HepG2 (cell line): ENCODE data around the gene APRT. TPM values are rescaled to one million over a fixed set of nuclear protein-coding genes. Genes with fewer than 3 reads are reported as not detected.

Experiments
- ATF1 ChIP-seq: IDR thresholded peaks from 2 replicates; pipeline ENCODE4 v1.6.1; 2016; ENCODE audit warnings: mild to moderate bottlenecking, control low read depth
- GABPB1 ChIP-seq: IDR thresholded peaks from 2 replicates; pipeline ENCODE4 v1.6.1; 2016; ENCODE audit warnings: mild to moderate bottlenecking, missing genetic modification reagents, moderate library complexity, missing compliant biosample characterization
- HDAC2 ChIP-seq: sonication (generic); formaldehyde crosslinking; IDR thresholded peaks from 2 replicates; pipeline ENCODE4 v1.4.0; 2020; ENCODE audit warnings: missing genetic modification reagents
- KAT7 ChIP-seq: IDR thresholded peaks from 2 replicates; pipeline ENCODE4 v1.6.1; 2018; ENCODE audit warnings: borderline replicate concordance, missing compliant biosample characterization
- KDM2A ChIP-seq: sonication (generic); formaldehyde crosslinking; IDR thresholded peaks from 2 replicates; pipeline ENCODE4 v1.4.0; 2020; ENCODE audit warnings: low read depth, missing genetic modification reagents, borderline replicate concordance
- KDM5B ChIP-seq: sonication (generic); formaldehyde crosslinking; IDR thresholded peaks from 2 replicates; pipeline ENCODE4 v1.4.0; 2020; ENCODE audit warnings: missing genetic modification reagents, mild to moderate bottlenecking, borderline replicate concordance
- KLF16 ChIP-seq, 2 experiments: sonication (generic) in 1 of 2; formaldehyde crosslinking in 1 of 2; IDR thresholded peaks; 2 replicates each; pipeline versions ENCODE4 v1.6.1 to v1.8.0; 2016 to 2023; ENCODE audit warnings: missing genetic modification reagents in 2 of 2, missing compliant biosample characterization in 1 of 2
- RERE ChIP-seq: IDR thresholded peaks from 2 replicates; pipeline ENCODE4 v1.6.1; 2016; ENCODE audit warnings: low read depth, missing genetic modification reagents, missing compliant biosample characterization
- SNRNP70 ChIP-seq: fragments of 200-400 bp; formaldehyde crosslinking; IDR thresholded peaks from 2 replicates; pipeline ENCODE4 v1.6.1; 2017; ENCODE audit warnings: mild to moderate bottlenecking, low read depth, low read length, moderate library complexity
- SPEN ChIP-seq: sonication (generic); formaldehyde crosslinking; IDR thresholded peaks from 2 replicates; pipeline ENCODE4 v1.5.1; 2020; ENCODE audit warnings: low read depth, mild to moderate bottlenecking, missing genetic modification reagents
- TBL1XR1 ChIP-seq: fragments of 150-350 bp; IDR thresholded peaks from 2 replicates; pipeline ENCODE4 v1.6.1; 2014; ENCODE audit warnings: borderline replicate concordance, low read length; ENCODE audit not compliant: partially characterized antibody
- THAP11 ChIP-seq: IDR thresholded peaks from 2 replicates; pipeline ENCODE4 v1.6.1; 2016; ENCODE audit warnings: missing biosample characterization, missing genetic modification reagents
- TMF1 ChIP-seq: sonication (generic); formaldehyde crosslinking; IDR thresholded peaks from 2 replicates; pipeline ENCODE4 v1.8.1; 2022; ENCODE audit warnings: low read depth, missing genetic modification reagents
- ZBTB8A ChIP-seq: sonication (generic); formaldehyde crosslinking; IDR thresholded peaks from 2 replicates; pipeline ENCODE4 v1.4.0; 2020; ENCODE audit warnings: mild to moderate bottlenecking, low read depth, missing genetic modification reagents, borderline replicate concordance
- ZC3H4 ChIP-seq: sonication (generic); formaldehyde crosslinking; IDR thresholded peaks from 2 replicates; pipeline ENCODE4 v1.4.0; 2020; ENCODE audit warnings: missing genetic modification reagents, borderline replicate concordance
- ZEB1 ChIP-seq: IDR thresholded peaks from 2 replicates; pipeline ENCODE4 v1.6.1; 2012; ENCODE audit warnings: mild to moderate bottlenecking, low read depth, inconsistent platforms; ENCODE audit not compliant: insufficient replicate concordance
- ZNF30 ChIP-seq: sonication (generic); formaldehyde crosslinking; IDR thresholded peaks from 2 replicates; pipeline ENCODE4 v1.5.0; 2020; ENCODE audit warnings: mild to moderate bottlenecking, missing genetic modification reagents
- ZNF564 ChIP-seq: sonication (generic); formaldehyde crosslinking; IDR thresholded peaks from 2 replicates; pipeline ENCODE4 v1.8.1; 2023; ENCODE audit warnings: mild to moderate bottlenecking, missing genetic modification reagents
- ZNF7 ChIP-seq: IDR thresholded peaks from 2 replicates; pipeline ENCODE4 v1.6.1; 2016; ENCODE audit warnings: missing biosample characterization, missing genetic modification reagents
- ZNF709 ChIP-seq: sonication (generic); formaldehyde crosslinking; IDR thresholded peaks from 2 replicates; pipeline ENCODE4 v1.5.0; 2020; ENCODE audit warnings: mild to moderate bottlenecking, missing genetic modification reagents
- polyA plus RNA-seq, 8 experiments: library from polyadenylated mRNA; depleted of rRNA in 3 of 8; stranded (reverse) in 7 of 8; unstranded in 1 of 8; fragments of >200 nt; fragmentation: Illumina TruSeq in 4 of 8; extraction: Trizol in 4 of 8; gene quantifications; 2 replicates each; pipeline versions ENCODE4 v1.2.1 to v1.2.3, GENCODE V29; 2011 to 2016; ENCODE audit warnings: low read depth in 4 of 8, missing spikeins in 1 of 8, mixed read lengths in 1 of 8; ENCODE audit not compliant: insufficient read depth in 1 of 8
- total RNA-seq, 5 experiments: library from RNA; depleted of rRNA; stranded (reverse); fragments of >200 nt; fragmentation: Illumina TruSeq; extraction: Trizol; gene quantifications; 2 replicates each; pipeline ENCODE4 v1.2.3, GENCODE V29; 2016; ENCODE audit warnings: low read depth in 1 of 5
- TF ChIP-seq, protein P1 (sequence below): sonication (generic); formaldehyde crosslinking; IDR thresholded peaks from 2 replicates; pipeline ENCODE4 v1.8.0; 2022; ENCODE audit warnings: mild to moderate bottlenecking, missing genetic modification reagents, moderate library complexity

APRT gene
- total and polyA plus RNA-seq, 2 of the 13 experiments (the other 11 are each of a cell fraction or from before 2014, with no cell fraction given), result 155 to 242 TPM

GRCh38 chr16:88810912-88811768 lies 588 bp downstream of the APRT start (continued):
- TF ChIP-seq ZBTB8A (CRISPR knock-in tag), result peak; percentile 90
- TF ChIP-seq THAP11, result peak; percentile 65
- TF ChIP-seq KAT7 (CRISPR knock-in tag), result peak; percentile 84
- TF ChIP-seq ZNF7 (CRISPR knock-in tag), result no peak
- TF ChIP-seq SNRNP70, result no peak
- TF ChIP-seq ZNF30 (CRISPR knock-in tag), result peak; percentile 71
- TF ChIP-seq, protein P1, sequence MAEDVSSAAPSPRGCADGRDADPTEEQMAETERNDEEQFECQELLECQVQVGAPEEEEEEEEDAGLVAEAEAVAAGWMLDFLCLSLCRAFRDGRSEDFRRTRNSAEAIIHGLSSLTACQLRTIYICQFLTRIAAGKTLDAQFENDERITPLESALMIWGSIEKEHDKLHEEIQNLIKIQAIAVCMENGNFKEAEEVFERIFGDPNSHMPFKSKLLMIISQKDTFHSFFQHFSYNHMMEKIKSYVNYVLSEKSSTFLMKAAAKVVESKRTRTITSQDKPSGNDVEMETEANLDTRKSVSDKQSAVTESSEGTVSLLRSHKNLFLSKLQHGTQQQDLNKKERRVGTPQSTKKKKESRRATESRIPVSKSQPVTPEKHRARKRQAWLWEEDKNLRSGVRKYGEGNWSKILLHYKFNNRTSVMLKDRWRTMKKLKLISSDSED (CRISPR knock-in tag), result peak; percentile 62; the same call in 1 of the 2 replicates
- no peak for TF ChIP-seq TBL1XR1
- TF ChIP-seq RERE (CRISPR knock-in tag), result peak; percentile 54; the same call in 1 of the 2 replicates
- TF ChIP-seq ATF1, result no peak
- TF ChIP-seq ZNF709 (CRISPR knock-in tag), result peak; percentile 86
- TF ChIP-seq ZEB1, result no peak
- no peak for TF ChIP-seq GABPB1 (CRISPR knock-in tag)
- peak; percentile 94 for TF ChIP-seq ZNF564 (CRISPR knock-in tag)
- no peak for TF ChIP-seq KDM5B (CRISPR knock-in tag)
- 0 out of 2 replicates have a peak, but pooled peaks have one; percentile 9 for TF ChIP-seq KDM2A (CRISPR knock-in tag)
- TF ChIP-seq ZC3H4 (CRISPR knock-in tag), result peak; percentile 63; the same call in 1 of the 2 replicates
- no peak; the same call in 1 of the 2 replicates for TF ChIP-seq TMF1 (CRISPR knock-in tag)
- peak; percentile 63; the same call in 1 of the 2 replicates for TF ChIP-seq SPEN (CRISPR knock-in tag)
- peak; percentile 39 for TF ChIP-seq HDAC2 (CRISPR knock-in tag)
- peak in 1 of 2 experiments; percentile 55; a peak in 1 of 4 replicates for TF ChIP-seq KLF16 (CRISPR knock-in tag; IDR thresholded peaks at IDR 0.05)
